ENCODE results near the gene UCN2. TPM values are rescaled to one million over a fixed set of nuclear protein-coding genes. Genes with fewer than 3 reads are reported as not detected.

Gene UCN2
- total and polyA plus RNA-seq, 9 of the 15 experiments (the other 6 are each of a cell fraction or from before 2014, with no cell fraction given), result 0.08 to 0.11 TPM; not detected in 7

GRCh38 chr3:48535578-48535977, 28.0 kb downstream of the UCN2 start:
- 87% methylated on average over 4 of the region's 4 CpGs for WGBS (ENCODE audit: insufficient coverage, low coverage, missing lambda C conversion rate)
- in situ Hi-C loops (cut with MboI), result no loop called here
- BruUV-seq (replicated peaks), result no TSS peak
- CTCF ChIA-PET (ENCODE audit: low intra/inter-chr PET ratio), result no interaction called here
- Histone ChIP-seq H3K9ac (ENCODE audit: insufficient read depth in 1 of 2, low read depth in 2 of 2, low read length in 2 of 2) (no peak overlapping the region), H3K27me3 (ENCODE audit: control insufficient read depth in 2 of 2, insufficient read depth in 2 of 2, low read length in 2 of 2) (no peaks in the 10 kb centered on the region), H3K36me3 (ENCODE audit: control insufficient read depth, insufficient read depth, low read length) (peaks cover 72% of the 10 kb centered on the region), H4K20me1 (replicated peaks; ENCODE audit: control insufficient read depth, insufficient read depth, low read length) (no peaks in the 10 kb centered on the region), H3K4me2 (ENCODE audit: insufficient read depth, low read length) (no peak overlapping the region), H3K9me1 (ENCODE audit: control insufficient read depth, insufficient read depth, low read length) (peaks cover 4% of the 10 kb centered on the region), H3K27ac (ENCODE audit: extremely low read depth, low read depth, low read length) (no peak overlapping the region), H3K4me3 (no peak overlapping the region), H3K9me3 (replicated peaks; ENCODE audit: control insufficient read depth, insufficient read depth, low read depth, low read length) (no peaks in the 10 kb centered on the region), H3K4me1 (replicated peaks in 1 of 2; ENCODE audit: control insufficient read depth in 2 of 2, insufficient read depth in 2 of 2, low read length in 2 of 2) (no peaks in the 10 kb centered on the region), H3K79me2 (ENCODE audit: control insufficient read depth, insufficient read depth, low read length) (no peaks in the 10 kb centered on the region), H2AFZ (ENCODE audit: low read depth, low read length) (no peak overlapping the region)
- ATAC-seq (no peak), FAIRE-seq (no peak), DNase-seq (ENCODE audit: extremely low read depth in 1 of 4, low spot score in 3 of 4) (no peak)
- POLR2A ChIA-PET, result no interaction called here
- TF ChIP-seq ZNF407 (IDR thresholded peaks at IDR 0.05; ENCODE audit: low read depth) (no peak), HOXB6 (CRISPR knock-in tag; IDR thresholded peaks at IDR 0.05; ENCODE audit: borderline replicate concordance) (no peak), ARID3A (IDR thresholded peaks at IDR 0.05; ENCODE audit: borderline replicate concordance, low read depth, low read length) (no peak), MTA1 (IDR thresholded peaks at IDR 0.05; ENCODE audit: borderline replicate concordance) (no peak), ZNF384 (IDR thresholded peaks at IDR 0.05; ENCODE audit: low read depth, low read length) (no peak), GTF2F1 (IDR thresholded peaks at IDR 0.05; ENCODE audit: low read depth, low read length) (no peak)
- intact Hi-C loops (cut with micrococcal nuclease), result no loop called here

Measured in K562 (cell line).